SJCRH30 (cell line): ENCODE data around the gene TMEM174. TPM values are rescaled to one million over a fixed set of nuclear protein-coding genes. Genes with fewer than 3 reads are reported as not detected.

Experiments used
- DNase-seq, 2 experiments: peaks; one replicate each; pipeline ENCODE4 v3.0.0-alpha.2; 2015 to 2020
- H3K27ac ChIP-seq: fragments of 250-450 bp; sonication (Bioruptor Pico); 2 replicates; pipeline ENCODE4 v1.5.1; 2020; ENCODE audit warnings: mild to moderate bottlenecking, moderate library complexity
- H3K27me3 ChIP-seq: fragments of 250-450 bp; sonication (Bioruptor Pico); 2 replicates; pipeline ENCODE4 v1.5.1; 2020; ENCODE audit warnings: mild to moderate bottlenecking, moderate library complexity
- H3K36me3 ChIP-seq: fragments of 250-450 bp; sonication (Bioruptor Pico); 2 replicates; pipeline ENCODE4 v1.5.1; 2020; ENCODE audit warnings: mild to moderate bottlenecking, moderate library complexity
- H3K4me1 ChIP-seq: fragments of 250-450 bp; sonication (Bioruptor Pico); 2 replicates; pipeline ENCODE4 v1.5.1; 2020; ENCODE audit warnings: mild to moderate bottlenecking, moderate library complexity
- H3K4me3 ChIP-seq: fragments of 250-450 bp; sonication (Bioruptor Pico); 2 replicates; pipeline ENCODE4 v1.5.1; 2020; ENCODE audit warnings: mild to moderate bottlenecking, moderate library complexity
- H3K9me3 ChIP-seq: fragments of 250-450 bp; sonication (Bioruptor Pico); replicated peaks from 2 replicates; pipeline ENCODE4 v1.5.1; 2020; ENCODE audit warnings: mild to moderate bottlenecking, moderate library complexity
- total RNA-seq: library from RNA; depleted of rRNA; stranded (reverse); fragments of >200 nt; shearing (Covaris generic); gene quantifications from 2 replicates; pipeline ENCODE4 v1.2.3, GENCODE V29; 2014

TMEM174 gene
- total RNA-seq, 1 experiment from 2014 or later: not detected

GRCh38 chr5:73171495-73171894, 1.5 kb upstream of the TMEM174 start:
- Histone ChIP-seq H3K4me1 (no peaks in the 10 kb centered on the region), H3K27ac (no peak overlapping the region), H3K36me3 (no peaks in the 10 kb centered on the region), H3K27me3 (no peaks in the 10 kb centered on the region), H3K9me3 (no peaks in the 10 kb centered on the region), H3K4me3 (no peak overlapping the region)
- no peak for DNase-seq

- no peaks in the 10 kb centered on the region for H3K36me3 ChIP-seq
- no peaks in the 10 kb centered on the region; the same call in 1 of the 2 replicates for H3K27me3 ChIP-seq
- DNase-seq: no peak
- H3K4me1 ChIP-seq: no peaks in the 10 kb centered on the region
- H3K27ac ChIP-seq: no peak overlapping the region
- H3K9me3 ChIP-seq: no peaks in the 10 kb centered on the region
- H3K4me3 ChIP-seq: no peak overlapping the region
Observed at GRCh38 chr5:73174100-73174815, 1.3 kb downstream of the TMEM174 start.

- no peaks in the 10 kb centered on the region for H3K4me1 ChIP-seq
- no peak overlapping the region for H3K4me3 ChIP-seq
- no peaks in the 10 kb centered on the region for H3K36me3 ChIP-seq
- H3K9me3 ChIP-seq: no peaks in the 10 kb centered on the region
- no peak overlapping the region for H3K27ac ChIP-seq
- no peaks in the 10 kb centered on the region; the same call in 1 of the 2 replicates for H3K27me3 ChIP-seq
- DNase-seq: no peak
Observed at GRCh38 chr5:73176250-73176649, 3.3 kb downstream of the TMEM174 start.

GRCh38 chr5:73178265-73178664, 5.3 kb downstream of the TMEM174 start:
- Histone ChIP-seq H3K36me3 (no peaks in the 10 kb centered on the region), H3K4me1 (no peaks in the 10 kb centered on the region), H3K27ac (no peak overlapping the region), H3K27me3 (no peaks in the 10 kb centered on the region; the same call in 1 of the 2 replicates), H3K4me3 (no peak overlapping the region), H3K9me3 (no peaks in the 10 kb centered on the region)
- DNase-seq: no peak

- Histone ChIP-seq H3K36me3 (no peaks in the 10 kb centered on the region), H3K27me3 (no peaks in the 10 kb centered on the region; the same call in 1 of the 2 replicates), H3K4me3 (no peak overlapping the region), H3K9me3 (no peaks in the 10 kb centered on the region), H3K4me1 (no peaks in the 10 kb centered on the region), H3K27ac (no peak overlapping the region)
- no peak for DNase-seq
Observed at GRCh38 chr5:73179730-73180129, 6.7 kb downstream of the TMEM174 start.

GRCh38 chr5:73180566-73180965, 7.6 kb downstream of the TMEM174 start:
- Histone ChIP-seq H3K27me3 (no peaks in the 10 kb centered on the region; the same call in 1 of the 2 replicates), H3K9me3 (no peaks in the 10 kb centered on the region), H3K27ac (no peak overlapping the region), H3K4me1 (no peaks in the 10 kb centered on the region), H3K4me3 (no peak overlapping the region), H3K36me3 (no peaks in the 10 kb centered on the region)
- DNase-seq: no peak

GRCh38 chr5:73182307-73182706, 9.3 kb downstream of the TMEM174 start:
- H3K4me3 ChIP-seq: no peak overlapping the region
- no peaks in the 10 kb centered on the region for H3K36me3 ChIP-seq
- no peaks in the 10 kb centered on the region for H3K9me3 ChIP-seq
- no peaks in the 10 kb centered on the region for H3K4me1 ChIP-seq
- DNase-seq: no peak
- no peak overlapping the region for H3K27ac ChIP-seq
- H3K27me3 ChIP-seq: no peaks in the 10 kb centered on the region; the same call in 1 of the 2 replicates

GRCh38 chr5:73183000-73183399, 10.0 kb downstream of the TMEM174 start:
- DNase-seq: no peak
- no peaks in the 10 kb centered on the region for H3K36me3 ChIP-seq
- no peaks in the 10 kb centered on the region; the same call in 1 of the 2 replicates for H3K27me3 ChIP-seq
- no peaks in the 10 kb centered on the region for H3K4me1 ChIP-seq
- no peak overlapping the region for H3K4me3 ChIP-seq
- H3K27ac ChIP-seq: no peak overlapping the region
- no peaks in the 10 kb centered on the region for H3K9me3 ChIP-seq

- no peak overlapping the region for H3K27ac ChIP-seq
- H3K36me3 ChIP-seq: no peaks in the 10 kb centered on the region
- no peaks in the 10 kb centered on the region for H3K4me1 ChIP-seq
- no peak for DNase-seq
- no peak overlapping the region for H3K4me3 ChIP-seq
- no peaks in the 10 kb centered on the region for H3K27me3 ChIP-seq
- H3K9me3 ChIP-seq: no peaks in the 10 kb centered on the region
Observed at GRCh38 chr5:73183481-73183891, 10.5 kb downstream of the TMEM174 start.

GRCh38 chr5:73186976-73187375, 14.0 kb downstream of the TMEM174 start:
- H3K4me1 ChIP-seq: no peaks in the 10 kb centered on the region
- H3K36me3 ChIP-seq: no peaks in the 10 kb centered on the region
- H3K9me3 ChIP-seq: no peaks in the 10 kb centered on the region
- DNase-seq: no peak
- H3K4me3 ChIP-seq: no peak overlapping the region
- no peaks in the 10 kb centered on the region for H3K27me3 ChIP-seq
- H3K27ac ChIP-seq: no peak overlapping the region

- Histone ChIP-seq H3K36me3 (no peaks in the 10 kb centered on the region), H3K27me3 (no peaks in the 10 kb centered on the region), H3K27ac (no peak overlapping the region), H3K4me1 (no peaks in the 10 kb centered on the region), H3K4me3 (no peak overlapping the region), H3K9me3 (no peaks in the 10 kb centered on the region)
- DNase-seq: no peak
Observed at GRCh38 chr5:73188764-73189531, 16.0 kb downstream of the TMEM174 start.

- H3K9me3 ChIP-seq: no peaks in the 10 kb centered on the region
- H3K4me1 ChIP-seq: no peaks in the 10 kb centered on the region
- no peak overlapping the region for H3K27ac ChIP-seq
- no peaks in the 10 kb centered on the region for H3K27me3 ChIP-seq
- peak; percentile 13 to 20 for DNase-seq
- H3K4me3 ChIP-seq: no peak overlapping the region
- no peaks in the 10 kb centered on the region for H3K36me3 ChIP-seq
Observed at GRCh38 chr5:73189871-73190376, 16.9 kb downstream of the TMEM174 start.

- no peak for DNase-seq
- no peak overlapping the region for H3K27ac ChIP-seq
- H3K4me3 ChIP-seq: no peak overlapping the region
- H3K27me3 ChIP-seq: no peaks in the 10 kb centered on the region
- H3K9me3 ChIP-seq: no peaks in the 10 kb centered on the region
- no peaks in the 10 kb centered on the region for H3K36me3 ChIP-seq
- no peaks in the 10 kb centered on the region for H3K4me1 ChIP-seq
Observed at GRCh38 chr5:73192370-73192769, 19.4 kb downstream of the TMEM174 start.

- Histone ChIP-seq H3K9me3 (no peaks in the 10 kb centered on the region), H3K27me3 (no peaks in the 10 kb centered on the region)
- DNase-seq: no peak
Observed at GRCh38 chr5:73193592-73193991, 20.6 kb downstream of the TMEM174 start.

GRCh38 chr5:73196201-73196600, 23.2 kb downstream of the TMEM174 start:
- H3K36me3 ChIP-seq: no peaks in the 10 kb centered on the region
- no peaks in the 10 kb centered on the region for H3K27me3 ChIP-seq
- no peaks in the 10 kb centered on the region for H3K4me1 ChIP-seq
- H3K4me3 ChIP-seq: no peak overlapping the region
- H3K27ac ChIP-seq: no peak overlapping the region
- H3K9me3 ChIP-seq: no peaks in the 10 kb centered on the region
- no peak for DNase-seq

More at GRCh38 chr5:73193592-73193991, 20.6 kb downstream of the TMEM174 start:
- Histone ChIP-seq H3K4me3 (no peak overlapping the region), H3K4me1 (no peaks in the 10 kb centered on the region), H3K27ac (no peak overlapping the region), H3K36me3 (no peaks in the 10 kb centered on the region)
